NCI-H187 treated with DMSO at 0.1 percent for 48 hours (cell line): ENCODE measurements around the gene ZNF862.

Source experiments
- DNase-seq: peaks from one replicate; lab custom pipeline; 2025; lab: John Stamatoyannopoulos, UW

ZNF862 gene

GRCh38 chr7:149866139-149866778, 28.1 kb downstream of the ZNF862 start:
- DNase-seq: no peak

- no peak for DNase-seq
Measured at GRCh38 chr7:149866779-149867447, 28.7 kb downstream of the ZNF862 start.

- no peak for DNase-seq
Measured at GRCh38 chr7:149867762-149868622, 29.8 kb downstream of the ZNF862 start.

GRCh38 chr7:149868623-149869290, 30.6 kb downstream of the ZNF862 start:
- DNase-seq: no peak

GRCh38 chr7:149869291-149869650, 31.1 kb downstream of the ZNF862 start:
- no peak for DNase-seq

- DNase-seq: no peak
Measured at GRCh38 chr7:149869867-149870266, 31.7 kb downstream of the ZNF862 start.

GRCh38 chr7:149870274-149870673, 32.1 kb downstream of the ZNF862 start:
- no peak for DNase-seq

GRCh38 chr7:149870701-149871483, 32.7 kb downstream of the ZNF862 start:
- no peak for DNase-seq

- DNase-seq: no peak
Measured at GRCh38 chr7:149871576-149871975, 33.4 kb downstream of the ZNF862 start.

GRCh38 chr7:149872419-149873073, 34.4 kb downstream of the ZNF862 start:
- DNase-seq: peak; percentile 65

- peak; percentile 73 for DNase-seq
Measured at GRCh38 chr7:149873074-149873969, 35.1 kb downstream of the ZNF862 start, which contains the start of gene ATP6V0E2. TSS of gene ATP6V0E2 (plus strand) at chr7:149873969. CDS start at chr7:149874066, 97 bp downstream.

GRCh38 chr7:149873970-149874643, 35.9 kb downstream of the ZNF862 start:
- DNase-seq: no peak

- DNase-seq: no peak
Measured at GRCh38 chr7:149874644-149875028, 36.5 kb downstream of the ZNF862 start.

- no peak for DNase-seq
Measured at GRCh38 chr7:149875396-149875795, 37.2 kb downstream of the ZNF862 start.

- DNase-seq: no peak
Measured at GRCh38 chr7:149877890-149878522, 39.8 kb downstream of the ZNF862 start.

- DNase-seq: no peak
Measured at GRCh38 chr7:149878523-149878921, 40.3 kb downstream of the ZNF862 start.

GRCh38 chr7:149879271-149879743, 41.1 kb downstream of the ZNF862 start:
- DNase-seq: no peak

- DNase-seq: no peak
Measured at GRCh38 chr7:149879766-149880637, 41.8 kb downstream of the ZNF862 start.
